HepG2 (cell line): ENCODE measurements around the gene SLC4A7. TPM values are rescaled to one million over a fixed set of nuclear protein-coding genes. Genes with fewer than 3 reads are reported as not detected.

Experiments
- ATF4 ChIP-seq, 2 experiments: fragments of 450-650 bp in 1 of 2; sonication (generic) in 1 of 2; formaldehyde crosslinking; IDR thresholded peaks; 2 replicates each; pipeline versions ENCODE4 v1.5.0 to v1.8.0; 2020 to 2022; ENCODE audit warnings: mild to moderate bottlenecking in 1 of 2, missing genetic modification reagents in 1 of 2
- CEBPG ChIP-seq: IDR thresholded peaks from 2 replicates; pipeline ENCODE4 v1.6.1; 2016
- CERS6 ChIP-seq: sonication (generic); formaldehyde crosslinking; IDR thresholded peaks from 2 replicates; pipeline ENCODE4 v1.5.0; 2020; ENCODE audit warnings: missing genetic modification reagents
- DZIP1 ChIP-seq: sonication (generic); formaldehyde crosslinking; IDR thresholded peaks from 2 replicates; pipeline ENCODE4 v1.5.0; 2020; ENCODE audit warnings: mild to moderate bottlenecking, missing genetic modification reagents
- GLI4 ChIP-seq: sonication (generic); formaldehyde crosslinking; IDR thresholded peaks from 2 replicates; pipeline ENCODE4 v1.5.1; 2020; ENCODE audit warnings: missing genetic modification reagents, mild to moderate bottlenecking, moderate library complexity, borderline replicate concordance
- HDAC6 ChIP-seq: fragments of 200-600 bp; sonication (generic); IDR thresholded peaks from 2 replicates; pipeline ENCODE4 v1.7.0; 2017; ENCODE audit warnings: mild to moderate bottlenecking, antibody characterized with exemption, low read length, low read depth
- ISX ChIP-seq: sonication (generic); formaldehyde crosslinking; conservative IDR thresholded peaks from 2 replicates; pipeline ENCODE4 v1.5.0; 2020; ENCODE audit warnings: missing genetic modification reagents
- JUNB ChIP-seq: sonication (generic); formaldehyde crosslinking; IDR thresholded peaks from 2 replicates; pipeline ENCODE4 v1.8.0; 2022; ENCODE audit warnings: missing genetic modification reagents, mild to moderate bottlenecking, borderline replicate concordance
- MIXL1 ChIP-seq: IDR thresholded peaks from 2 replicates; pipeline ENCODE4 v1.6.1; 2016
- NFE2 ChIP-seq: sonication (generic); formaldehyde crosslinking; IDR thresholded peaks from 2 replicates; pipeline ENCODE4 v1.4.0; 2020; ENCODE audit warnings: missing genetic modification reagents
- NR2C2 ChIP-seq: sonication (generic); formaldehyde crosslinking; IDR thresholded peaks from 2 replicates; pipeline ENCODE4 v1.4.0; 2020; ENCODE audit warnings: missing genetic modification reagents, mild to moderate bottlenecking, moderate library complexity, borderline replicate concordance
- SATB2 ChIP-seq: sonication (generic); formaldehyde crosslinking; IDR thresholded peaks from 2 replicates; pipeline ENCODE4 v1.5.0; 2020; ENCODE audit warnings: missing genetic modification reagents
- ZBTB46 ChIP-seq: sonication (generic); formaldehyde crosslinking; IDR thresholded peaks from 2 replicates; pipeline ENCODE4 v1.4.0; 2020; ENCODE audit warnings: mild to moderate bottlenecking, missing genetic modification reagents, borderline replicate concordance
- ZBTB7A ChIP-seq: sonication (generic); formaldehyde crosslinking; IDR thresholded peaks from 2 replicates; pipeline ENCODE4 v1.8.0; 2022; ENCODE audit warnings: mild to moderate bottlenecking, missing genetic modification reagents
- ZNF224 ChIP-seq: sonication (generic); formaldehyde crosslinking; IDR thresholded peaks from 2 replicates; pipeline ENCODE4 v1.5.0; 2020; ENCODE audit warnings: mild to moderate bottlenecking, missing genetic modification reagents
- ZNF574 ChIP-seq: sonication (generic); formaldehyde crosslinking; IDR thresholded peaks from 2 replicates; pipeline ENCODE4 v1.4.0; 2020; ENCODE audit warnings: missing genetic modification reagents
- ZXDC ChIP-seq: sonication (generic); formaldehyde crosslinking; IDR thresholded peaks from 2 replicates; pipeline ENCODE4 v1.5.0; 2020; ENCODE audit warnings: mild to moderate bottlenecking, missing genetic modification reagents
- polyA plus RNA-seq, 8 experiments: library from polyadenylated mRNA; depleted of rRNA in 3 of 8; stranded (reverse) in 7 of 8; unstranded in 1 of 8; fragments of >200 nt; fragmentation: Illumina TruSeq in 4 of 8; extraction: Trizol in 4 of 8; gene quantifications; 2 replicates each; pipeline versions ENCODE4 v1.2.1 to v1.2.3, GENCODE V29; 2011 to 2016; ENCODE audit warnings: low read depth in 4 of 8, missing spikeins in 1 of 8, mixed read lengths in 1 of 8; ENCODE audit not compliant: insufficient read depth in 1 of 8
- total RNA-seq, 5 experiments: library from RNA; depleted of rRNA; stranded (reverse); fragments of >200 nt; fragmentation: Illumina TruSeq; extraction: Trizol; gene quantifications; 2 replicates each; pipeline ENCODE4 v1.2.3, GENCODE V29; 2016; ENCODE audit warnings: low read depth in 1 of 5

The SLC4A7 gene
- total and polyA plus RNA-seq, 2 of the 13 experiments (the other 11 are each of a cell fraction or from before 2014, with no cell fraction given): 16.4 to 43.8 TPM

- no peak for TF ChIP-seq DZIP1 (CRISPR knock-in tag)
- 0 out of 2 replicates have a peak, but pooled peaks have one; percentile 56 for TF ChIP-seq MIXL1 (CRISPR knock-in tag)
- TF ChIP-seq HDAC6: no peak
- peak; percentile 52; the same call in 1 of the 2 replicates for TF ChIP-seq ZNF574 (CRISPR knock-in tag)
- 0 out of 2 replicates have a peak, but pooled peaks have one; percentile 35 for TF ChIP-seq NR2C2 (CRISPR knock-in tag)
- TF ChIP-seq ZNF224 (CRISPR knock-in tag): no peak
- TF ChIP-seq ZBTB7A (CRISPR knock-in tag): no peak
- no peak for TF ChIP-seq ZXDC (CRISPR knock-in tag)
- no peak for TF ChIP-seq ISX (CRISPR knock-in tag)
- no peak for TF ChIP-seq SATB2
- no peak for TF ChIP-seq ZBTB46
- no peak for TF ChIP-seq CEBPG
- no peak for TF ChIP-seq GLI4 (CRISPR knock-in tag)
- TF ChIP-seq ATF4 (CRISPR knock-in tag; IDR thresholded peaks at IDR 0.05): peak in 1 of 2 experiments; percentile 42; a peak in 1 of 4 replicates
- no peak for TF ChIP-seq CERS6 (CRISPR knock-in tag)
- no peak for TF ChIP-seq JUNB (CRISPR knock-in tag)
- TF ChIP-seq NFE2 (CRISPR knock-in tag): no peak
Observed at GRCh38 chr3:27368831-27369607, 115.2 kb downstream of the SLC4A7 start, which contains the start of gene NEK10 (continued).
